Tibial artery (tissue), 4 donors: ENCODE measurements around the gene BBOX1.

Source experiments
- DNase-seq, 2 donors: peaks; one replicate each; pipeline ENCODE4 v3.0.0-alpha.2; 2019
- H3K27ac ChIP-seq, 2 donors: fragments of 200-600 bp; sonication (generic) in 1 of 2; 1 replicate in 1 of 2; 2 replicates in 1 of 2; pipeline ENCODE4 v1.5.1; 2018 to 2019; ENCODE audit warnings: mild to moderate bottlenecking in 1 of 2
- H3K27me3 ChIP-seq, 2 donors: fragments of 200-600 bp; sonication (generic) in 1 of 2; one replicate each; pipeline versions ENCODE4 v1.5.1 to v1.6.0; 2016 to 2019
- H3K36me3 ChIP-seq, 3 donors: fragments of 200-600 bp; sonication (generic) in 2 of 3; one replicate each; pipeline ENCODE4 v1.5.1; 2016 to 2019; ENCODE audit warnings: mild to moderate bottlenecking in 2 of 3
- H3K4me1 ChIP-seq, 4 donors: fragments of 200-600 bp; sonication (generic) in 2 of 4; 1 replicate in 3 of 4; 2 replicates in 1 of 4; pipeline ENCODE4 v1.5.1; 2016 to 2019
- H3K4me3 ChIP-seq, 2 donors: fragments of 200-600 bp; sonication (generic) in 1 of 2; 1 replicate in 1 of 2; 2 replicates in 1 of 2; pipeline ENCODE4 v1.5.1; 2018 to 2019; ENCODE audit warnings: mild to moderate bottlenecking in 2 of 2
- H3K9me3 ChIP-seq, 3 donors: fragments of 200-600 bp; sonication (generic) in 1 of 3; one replicate each; pipeline ENCODE4 v1.5.1; 2016 to 2019
- CTCF ChIP-seq, 2 experiments: fragments of 200-600 bp in 1 of 2; fragments of 450-650 bp in 1 of 2; IDR thresholded peaks; one replicate each; pipeline ENCODE4 v1.5.1; 2017 to 2019; ENCODE audit warnings: antibody characterized with exemption in 2 of 2, mild to moderate bottlenecking in 1 of 2, moderate library complexity in 1 of 2
- intact Hi-C: fragments of 100-400 bp; cut with DNase I; formaldehyde crosslinking; loops from one replicate; pipeline ENCODE4 v1.15.0; 2023; ENCODE audit warnings: low total_unique reads

The BBOX1 gene

GRCh38 chr11:27046956-27047355 is 6.3 kb downstream of the BBOX1 start:
- TF ChIP-seq CTCF (IDR thresholded peaks at IDR 0.05): no peak
- no peak for DNase-seq
- H3K27ac ChIP-seq: no peak overlapping the region

GRCh38 chr11:27052668-27053067 is 12.1 kb downstream of the BBOX1 start:
- Histone ChIP-seq H3K27ac (no peak overlapping the region), H3K4me1 (peaks cover 0 to 6% (median 2%) of the 10 kb centered on the region in 4 donors), H3K27me3 (no peaks in the 10 kb centered on the region), H3K36me3 (no peaks in the 10 kb centered on the region), H3K4me3 (no peak overlapping the region), H3K9me3 (peaks cover 0 to 5% (median 0%) of the 10 kb centered on the region in 3 donors)
- intact Hi-C loops: no loop called here
- DNase-seq: no peak
- no peak for TF ChIP-seq CTCF (IDR thresholded peaks at IDR 0.05)

More at GRCh38 chr11:27046956-27047355, 6.3 kb downstream of the BBOX1 start:
- intact Hi-C loops: no loop called here
- H3K36me3 ChIP-seq: no peaks in the 10 kb centered on the region
- peaks cover 0 to 11% (median 0%) of the 10 kb centered on the region in 3 donors for H3K9me3 ChIP-seq
- H3K27me3 ChIP-seq: no peaks in the 10 kb centered on the region
- H3K4me3 ChIP-seq: no peak overlapping the region
- H3K4me1 ChIP-seq: no peaks in the 10 kb centered on the region

GRCh38 chr11:27055065-27055682 is 14.6 kb downstream of the BBOX1 start:
- Histone ChIP-seq H3K36me3 (peaks cover 0 to 7% (median 0%) of the 10 kb centered on the region in 3 donors), H3K9me3 (peaks cover 0 to 11% (median 0%) of the 10 kb centered on the region in 3 donors), H3K27ac (no peak overlapping the region), H3K4me1 (peaks cover 0 to 8% (median 2%) of the 10 kb centered on the region in 4 donors), H3K27me3 (no peaks in the 10 kb centered on the region), H3K4me3 (no peak overlapping the region)
- TF ChIP-seq CTCF (IDR thresholded peaks at IDR 0.05): no peak
- intact Hi-C loops: no loop called here
- no peak for DNase-seq

GRCh38 chr11:27057091-27057780 is 16.6 kb downstream of the BBOX1 start:
- no peak for DNase-seq
- TF ChIP-seq CTCF (IDR thresholded peaks at IDR 0.05): no peak
- intact Hi-C loops: no loop called here
- Histone ChIP-seq H3K27ac (no peak overlapping the region), H3K9me3 (peaks cover 0 to 10% (median 0%) of the 10 kb centered on the region in 3 donors), H3K4me3 (no peak overlapping the region), H3K27me3 (no peaks in the 10 kb centered on the region), H3K4me1 (peaks cover 0 to 23% (median 2%) of the 10 kb centered on the region in 4 donors), H3K36me3 (peaks cover 0 to 7% (median 0%) of the 10 kb centered on the region in 3 donors)

- DNase-seq: no peak
- intact Hi-C loops: no loop called here
- peaks cover 0 to 7% (median 0%) of the 10 kb centered on the region in 3 donors for H3K36me3 ChIP-seq
- TF ChIP-seq CTCF (IDR thresholded peaks at IDR 0.05): no peak
- H3K4me3 ChIP-seq: no peak overlapping the region
- no peaks in the 10 kb centered on the region for H3K27me3 ChIP-seq
- H3K27ac ChIP-seq: no peak overlapping the region
- H3K9me3 ChIP-seq: peaks cover 0 to 10% (median 0%) of the 10 kb centered on the region in 3 donors
- H3K4me1 ChIP-seq: peaks cover 0 to 17% (median 0%) of the 10 kb centered on the region in 4 donors
These were observed 17.8 kb downstream of the BBOX1 start for GRCh38 chr11:27058456-27058855.
